NCI-H2081 treated with DMSO at 0.1 percent for 48 hours (cell line): Measurements from ENCODE around the gene GNG8.

ENCODE experiments used
- DNase-seq: peaks from one replicate; lab custom pipeline; 2025; lab: John Stamatoyannopoulos, UW

GNG8 gene

GRCh38 chr19:46635920-46636761, at the start of gene GNG8:
TSS of gene GNG8 (minus strand) at chr19:46636202. CDS start at chr19:46634682, 1,520 bp downstream.
- DNase-seq = no peak

DNA sequence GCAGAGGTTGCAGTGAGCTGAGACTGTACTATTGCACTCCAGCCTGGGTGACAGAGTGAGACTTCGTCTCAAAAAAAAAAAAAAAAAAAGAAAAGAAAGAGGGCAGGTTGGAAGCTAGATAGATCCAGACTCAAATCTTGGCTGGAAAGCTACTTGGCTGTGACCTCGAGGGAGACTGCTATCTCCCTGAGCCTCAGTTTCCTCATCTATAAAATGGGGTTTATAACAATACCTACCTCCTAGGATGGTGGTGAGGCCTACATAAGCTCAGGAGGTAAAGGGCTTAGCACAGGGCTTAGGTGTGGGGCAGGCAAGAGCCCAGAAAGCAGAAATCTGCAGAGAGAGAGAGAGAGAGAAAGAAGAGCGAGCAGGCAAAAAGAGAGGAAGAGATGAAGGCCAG, 49.2 kb upstream of the GNG8 start:
- no peak for DNase-seq

DNA sequence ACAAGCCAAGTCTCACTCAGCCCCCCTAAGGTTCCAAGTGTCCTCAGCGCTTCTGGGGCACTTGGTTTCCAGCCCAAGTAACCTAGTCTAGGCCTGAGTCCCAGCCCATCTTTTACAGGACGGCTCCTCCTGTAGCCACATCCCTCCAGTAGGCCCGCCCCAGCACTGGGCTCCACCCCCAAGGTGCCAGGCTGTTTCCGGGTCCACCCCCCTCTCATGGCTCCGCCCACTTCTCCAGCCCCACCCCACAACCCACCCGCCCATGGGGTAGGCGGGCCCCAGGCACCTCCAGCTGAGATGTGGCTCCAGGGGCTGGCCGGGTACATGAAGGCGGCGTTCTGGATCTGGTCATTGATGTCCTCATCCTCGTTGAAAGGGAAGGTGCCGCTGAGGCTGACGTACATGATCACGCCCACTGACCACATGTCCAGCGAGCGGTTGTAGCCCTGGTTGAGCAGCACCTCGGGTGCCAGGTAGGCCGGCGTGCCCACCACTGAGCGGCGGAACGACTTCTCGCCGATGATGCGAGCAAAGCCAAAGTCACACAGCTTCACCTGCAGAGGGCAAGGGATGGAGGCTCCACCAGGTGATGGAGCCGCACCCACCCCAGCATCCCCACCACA, 42.2 kb upstream of the GNG8 start:
- DNase-seq = no peak

DNA sequence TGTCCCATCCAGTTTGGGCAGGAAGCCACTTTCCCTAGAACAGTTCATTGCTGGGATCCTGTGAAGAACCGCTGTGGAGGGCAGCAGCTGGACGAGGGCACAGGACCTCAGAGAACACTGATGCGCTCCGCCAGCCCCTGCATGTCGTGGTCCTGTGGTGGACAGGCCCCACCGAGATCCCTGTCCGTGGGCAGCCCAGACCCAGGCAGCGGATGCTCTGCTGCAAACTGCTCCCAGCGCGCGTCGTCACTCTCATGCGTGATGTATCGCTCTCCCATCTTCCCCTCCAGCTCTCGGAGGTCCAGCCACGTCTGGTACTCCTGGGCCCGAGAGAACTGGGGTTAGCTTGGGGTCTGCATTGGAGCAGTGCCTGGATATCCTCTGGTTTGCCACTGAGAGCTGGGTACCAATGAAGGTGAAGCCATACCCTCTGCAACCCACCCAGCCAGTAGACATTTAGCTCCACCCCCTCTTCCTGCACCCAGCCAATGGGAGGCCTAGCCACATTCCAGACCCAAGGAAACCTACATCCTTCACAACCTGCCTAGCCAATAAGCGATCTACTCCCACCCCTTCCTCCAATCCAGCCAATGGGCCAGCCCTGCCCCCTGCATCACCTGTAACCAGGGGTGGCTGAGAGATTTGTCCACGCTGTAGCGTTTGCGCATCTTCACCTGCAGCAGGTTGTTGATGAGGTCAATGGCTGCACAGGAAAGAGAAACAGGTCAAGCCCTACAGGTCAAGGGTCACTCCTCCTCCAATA, 38.6 kb upstream of the GNG8 start:
- DNase-seq = no peak

- DNase-seq = no peak
These were observed 34.8 kb upstream of the GNG8 start for GRCh38 chr19:46670813-46671212.

DNA sequence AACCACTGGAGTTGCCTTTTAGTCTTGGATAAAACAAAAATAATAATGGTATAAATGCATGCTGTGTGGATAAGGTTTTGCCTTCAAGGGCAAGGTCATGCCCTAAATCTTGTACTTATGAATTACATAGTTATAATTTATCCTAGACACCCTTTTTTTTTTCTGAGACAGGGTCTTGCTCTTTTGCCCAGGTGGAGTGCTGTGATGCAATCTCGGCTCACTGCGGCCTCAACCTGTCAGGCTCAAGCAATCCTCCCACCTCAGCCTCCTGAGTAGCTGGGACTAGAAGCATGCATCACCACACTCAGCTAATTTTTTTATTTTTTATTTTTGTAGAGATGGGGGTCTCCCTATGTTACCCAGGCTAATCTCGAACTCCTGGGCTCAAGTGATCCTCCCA, 32.7 kb upstream of the GNG8 start:
- DNase-seq = no peak

GRCh38 chr19:46665072-46665471, 29.1 kb upstream of the GNG8 start:
- no peak for DNase-seq

DNA sequence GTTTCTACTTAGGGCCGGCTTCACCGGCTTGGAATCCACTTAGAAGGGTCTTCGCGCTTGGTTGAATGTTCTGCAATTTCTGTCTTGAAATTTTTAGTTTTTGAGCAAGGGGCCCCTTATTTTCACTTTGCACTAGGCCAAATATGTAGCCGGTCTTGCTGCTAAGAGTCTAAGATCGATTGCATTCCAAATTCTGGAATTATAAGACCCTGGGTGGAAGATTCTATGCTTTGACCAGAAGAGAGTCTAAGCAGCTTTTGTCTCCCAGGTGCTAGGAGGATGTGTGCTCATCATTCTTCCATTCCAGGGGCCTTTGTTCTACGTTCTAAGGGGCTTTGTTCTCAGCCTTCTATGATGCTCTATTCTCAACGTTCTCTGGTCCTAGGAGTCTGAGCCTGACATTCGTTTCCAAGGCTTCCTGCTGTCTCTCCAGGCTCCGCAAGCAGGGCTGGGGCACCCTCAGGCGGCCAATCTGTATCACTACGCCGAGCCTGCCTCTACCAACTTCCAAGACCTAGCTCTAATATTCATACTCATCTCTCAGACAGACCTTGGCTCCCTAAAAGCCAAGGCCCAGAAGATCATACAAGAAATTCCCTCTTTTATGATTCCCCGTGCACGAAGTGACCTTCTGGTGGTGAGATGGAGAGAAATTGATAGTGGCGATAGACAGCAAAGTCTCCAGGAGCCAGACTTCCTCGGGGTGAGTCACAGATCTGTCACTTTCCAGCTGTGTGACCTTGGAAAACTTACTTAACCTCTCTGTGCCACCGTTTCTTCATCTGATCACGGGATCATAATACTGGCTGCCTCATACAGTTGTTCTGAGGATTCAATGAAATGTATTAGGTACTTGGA, 26.0 kb upstream of the GNG8 start:
- DNase-seq = peak; percentile 62

DNA sequence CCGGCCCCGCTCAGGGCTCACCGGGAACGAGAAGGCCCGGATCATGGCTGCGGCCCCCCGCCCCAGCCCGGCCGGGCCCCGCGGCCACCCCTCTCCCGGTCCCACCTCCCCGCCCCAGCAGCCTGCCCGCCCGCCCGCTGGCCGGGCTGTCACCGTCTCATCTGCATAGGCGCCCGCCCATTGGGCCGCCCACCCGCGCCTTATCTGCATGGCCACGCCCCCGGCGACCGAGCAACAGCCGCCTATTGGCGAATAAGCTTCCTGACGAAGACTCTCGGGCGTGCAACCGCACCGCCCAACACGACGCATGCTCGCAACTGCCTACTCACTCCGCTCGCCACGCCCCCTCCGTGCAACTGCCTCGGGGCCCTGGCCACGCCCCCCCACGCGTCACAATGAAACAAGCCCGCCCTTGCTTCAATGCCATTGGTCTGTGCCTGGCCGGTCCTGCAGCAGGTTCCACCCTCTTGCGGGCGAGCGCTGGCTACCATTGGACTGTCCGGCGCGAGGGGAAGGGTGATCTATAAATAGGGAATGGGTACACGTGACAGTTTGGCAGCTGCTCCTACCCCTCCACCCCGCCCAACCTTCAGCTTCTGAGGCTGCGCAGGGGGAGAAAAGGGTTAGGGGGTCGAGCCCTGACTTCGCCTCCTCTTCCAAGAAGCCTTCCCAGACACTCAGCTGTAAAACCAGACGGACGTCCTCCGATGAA, 25.2 kb upstream of the GNG8 start, which contains the start of gene DACT3:
DACT3 (minus strand) TSS at position 163 of the 712 bp plus-strand sequence; CDS start at position 45, 118 bp downstream.
- DNase-seq = peak; percentile 97

- no peak for DNase-seq
These were observed 24.6 kb upstream of the GNG8 start for GRCh38 chr19:46660551-46661019.

- DNase-seq = no peak
These were observed 24.1 kb upstream of the GNG8 start for GRCh38 chr19:46660008-46660517.

DNA sequence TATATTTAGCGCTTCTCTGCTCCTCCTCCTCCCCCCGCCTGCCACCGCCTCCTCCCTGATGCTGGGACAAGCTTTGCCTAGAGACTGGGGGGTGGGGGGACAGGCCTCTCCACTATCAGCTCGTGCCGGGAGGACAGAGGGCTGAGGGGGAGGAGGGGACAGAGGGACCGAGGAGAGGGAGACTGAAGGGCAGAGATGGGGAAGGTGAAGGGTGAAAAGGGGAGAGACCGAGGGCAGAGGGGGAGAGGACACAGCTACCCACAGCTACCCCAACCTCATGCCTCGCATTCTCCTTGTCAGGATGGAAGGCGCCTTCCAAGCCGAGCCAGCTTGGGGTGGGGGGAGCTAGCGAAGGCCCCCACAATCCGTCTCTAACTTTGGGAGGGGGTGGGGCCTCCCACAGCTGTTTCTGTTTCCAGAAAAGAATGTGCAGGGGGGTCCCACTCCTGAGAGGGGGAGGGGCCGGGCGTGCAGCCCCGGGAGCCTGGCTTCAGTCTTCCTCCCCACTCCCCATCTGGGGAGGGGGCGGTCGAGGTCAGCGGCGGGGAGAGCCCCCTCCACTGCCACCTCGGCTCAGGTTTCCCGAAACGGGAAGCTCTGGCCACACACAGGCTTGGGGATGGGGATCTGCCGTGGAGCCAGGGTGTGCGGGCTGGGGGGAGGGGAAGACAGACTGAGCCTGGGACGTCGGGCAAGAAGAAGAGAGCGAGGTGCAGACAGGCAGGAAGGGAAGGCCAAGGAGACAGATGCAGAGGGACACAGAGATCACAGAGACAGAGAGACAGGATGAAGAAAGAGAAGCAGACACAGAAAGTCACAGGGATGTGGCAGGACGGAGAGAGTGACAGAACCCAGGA, 23.4 kb upstream of the GNG8 start:
- DNase-seq = no peak

- no peak for DNase-seq
These were observed 20.5 kb upstream of the GNG8 start for GRCh38 chr19:46656541-46656940.

- no peak for DNase-seq
These were observed 18.7 kb upstream of the GNG8 start for GRCh38 chr19:46654621-46655152.

DNA sequence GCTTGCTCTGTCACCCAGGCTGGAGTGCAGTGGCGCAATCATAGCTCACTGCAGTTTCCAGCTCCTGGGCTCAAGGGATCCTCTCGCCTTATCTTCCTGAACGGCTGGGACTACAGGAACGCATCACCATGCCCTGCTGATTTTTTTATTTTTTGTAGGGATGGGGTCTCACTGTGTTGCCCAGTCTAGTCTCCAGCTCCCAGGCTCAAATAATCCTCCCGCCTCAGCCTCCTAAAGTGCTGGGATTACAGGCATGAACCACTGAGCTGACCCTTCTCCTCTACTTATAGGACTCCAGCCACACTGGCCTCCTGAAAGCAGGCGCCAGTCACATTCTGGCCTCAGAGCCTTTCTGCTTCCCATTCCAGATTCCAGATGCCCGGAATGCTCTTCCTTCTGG, 14.4 kb upstream of the GNG8 start:
- DNase-seq = no peak

DNA sequence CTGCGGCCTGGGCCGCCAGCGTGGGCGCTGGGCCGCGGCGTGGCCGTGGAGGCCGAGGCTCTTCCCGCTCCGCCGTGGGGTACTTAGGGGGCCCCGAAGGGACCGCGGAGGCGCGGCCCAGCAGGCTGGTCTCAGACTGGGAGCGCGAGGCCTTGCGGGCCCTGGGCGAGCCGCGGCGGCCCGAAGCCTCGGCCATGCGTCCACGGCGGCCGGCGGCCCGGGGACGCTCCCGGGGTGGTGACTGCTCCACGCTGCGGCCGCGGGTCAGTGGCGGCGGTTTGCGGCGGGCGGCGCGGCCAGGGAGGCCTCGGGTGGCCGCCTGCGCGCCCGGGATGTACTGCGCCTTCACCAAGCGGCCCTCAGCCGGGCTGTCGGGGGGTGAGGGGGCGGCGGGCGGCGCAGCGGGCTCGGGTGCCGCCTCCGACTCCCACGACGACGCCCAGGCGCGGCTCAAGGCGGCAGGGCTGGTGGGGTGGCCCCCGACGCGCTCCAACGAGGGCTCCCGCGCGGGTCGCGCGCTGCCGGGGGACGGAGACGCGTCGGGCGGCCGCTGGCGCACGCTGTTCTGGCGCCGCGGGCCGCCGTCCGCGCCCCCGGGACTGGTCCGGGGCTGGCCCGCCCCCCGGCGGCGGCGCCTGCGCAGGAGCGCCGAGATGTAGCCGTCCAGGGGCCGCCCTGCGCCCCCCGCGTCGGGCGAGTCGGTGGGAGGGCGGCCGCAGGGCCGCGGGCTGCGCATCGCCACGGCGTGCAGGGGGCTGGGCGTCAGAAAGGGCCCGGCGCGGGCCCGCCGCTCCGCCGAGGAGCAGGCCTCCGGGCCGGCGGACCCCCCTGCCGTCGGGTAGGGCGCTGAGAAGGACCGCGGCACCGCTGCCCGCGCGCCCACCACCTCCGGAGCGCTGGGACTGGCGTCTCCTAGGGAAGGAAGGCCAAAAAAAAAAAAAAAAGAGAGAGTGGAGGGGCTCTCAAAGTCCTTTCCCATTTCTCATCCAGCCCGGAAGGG, 13.3 kb upstream of the GNG8 start:
- no peak for DNase-seq

GRCh38 chr19:46648060-46648960, 12.3 kb upstream of the GNG8 start:
- no peak for DNase-seq
